Mesodermal cell (in vitro differentiated cells): Measurements from ENCODE around the gene RPL39.

Experiments used
- H3K27ac ChIP-seq: 2 replicates; pipeline ENCODE4 v1.7.0; 2013; ENCODE audit warnings: mild to moderate bottlenecking, low read depth, low read length, moderate library complexity; ENCODE audit not compliant: severe bottlenecking
- H3K36me3 ChIP-seq: 2 replicates; pipeline ENCODE4 v1.7.1; 2013; ENCODE audit warnings: mild to moderate bottlenecking, low read length, moderate library complexity; ENCODE audit not compliant: control insufficient read depth, insufficient read depth
- H3K4me1 ChIP-seq: one replicate; pipeline ENCODE4 v1.7.1; 2013; ENCODE audit warnings: mild to moderate bottlenecking, low read length; ENCODE audit not compliant: insufficient read depth, control insufficient read depth, poor library complexity, severe bottlenecking
- H3K4me3 ChIP-seq: 2 replicates; pipeline ENCODE4 v1.7.0; 2013; ENCODE audit warnings: low read length, control low read depth, mild to moderate bottlenecking; ENCODE audit not compliant: insufficient read depth, poor library complexity, severe bottlenecking; ENCODE audit errors: extremely low read depth
- H3K9me3 ChIP-seq: 2 replicates; pipeline ENCODE4 v1.7.1; 2013; ENCODE audit warnings: mild to moderate bottlenecking, low read length, moderate library complexity; ENCODE audit not compliant: control insufficient read depth
- WGBS, 2 experiments: methylation state at CpG; one replicate each; pipeline ENCODE4 v1.1.5; 2013; ENCODE audit warnings: missing lambda C conversion rate in 2 of 2; ENCODE audit not compliant: insufficient coverage in 2 of 2; 5-methylcytosine and 5-hydroxymethylcytosine counted together

RPL39 gene

GRCh38 chrX:119763181-119763580, 28.2 kb downstream of the RPL39 start:
- Histone ChIP-seq H3K36me3 (no peaks in the 10 kb centered on the region), H3K27ac (peak overlapping the region; percentile 41), H3K4me3 (no peak overlapping the region), H3K4me1 (no peaks in the 10 kb centered on the region), H3K9me3 (no peaks in the 10 kb centered on the region)
- WGBS, 2 experiments, result 37 to 39% methylated on average over 2 of the region's 7 CpGs

- Histone ChIP-seq H3K36me3 (no peaks in the 10 kb centered on the region), H3K27ac (no peak overlapping the region)
- 80% methylated on average over 1 of the region's 3 CpGs; no CpG with 5 or more reads in 1 of the 2 experiments for WGBS, 2 experiments
These were observed 28.7 kb downstream of the RPL39 start for GRCh38 chrX:119762718-119763117.

GRCh38 chrX:119760026-119760877, 31.2 kb downstream of the RPL39 start:
- Histone ChIP-seq H3K9me3 (no peaks in the 10 kb centered on the region), H3K4me3 (no peak overlapping the region), H3K4me1 (peaks cover 4% of the 10 kb centered on the region), H3K36me3 (no peaks in the 10 kb centered on the region), H3K27ac (no peak overlapping the region)
- no CpG with 5 or more reads among the region's 18 CpGs for WGBS, 2 experiments

More at GRCh38 chrX:119762718-119763117, 28.7 kb downstream of the RPL39 start:
- no peaks in the 10 kb centered on the region for H3K4me1 ChIP-seq
- H3K9me3 ChIP-seq, result no peaks in the 10 kb centered on the region
- no peak overlapping the region for H3K4me3 ChIP-seq

- H3K9me3 ChIP-seq, result no peaks in the 10 kb centered on the region
- WGBS, 2 experiments, result 26 to 46% methylated on average over 9 to 19 of the region's 44 CpGs
- no peaks in the 10 kb centered on the region for H3K36me3 ChIP-seq
- no peak overlapping the region for H3K27ac ChIP-seq
- peaks cover 4% of the 10 kb centered on the region for H3K4me1 ChIP-seq
- peak overlapping the region; percentile 38 for H3K4me3 ChIP-seq
These were observed 32.1 kb downstream of the RPL39 start for GRCh38 chrX:119759248-119759766.

GRCh38 chrX:119758731-119759247, 32.6 kb downstream of the RPL39 start:
- Histone ChIP-seq H3K4me1 (peaks cover 4% of the 10 kb centered on the region), H3K27ac (no peak overlapping the region), H3K9me3 (no peaks in the 10 kb centered on the region), H3K36me3 (no peaks in the 10 kb centered on the region), H3K4me3 (peak overlapping the region; percentile 38)
- WGBS, 2 experiments, result 1 to 3% methylated on average over 19 to 29 of the region's 54 CpGs

GRCh38 chrX:119757979-119758730, 33.3 kb downstream of the RPL39 start, which contains the start of gene SOWAHD:
SOWAHD (plus strand) TSS chrX:119758588; CDS start chrX:119758668, 80 bp downstream.
- H3K4me1 ChIP-seq, result peaks cover 4% of the 10 kb centered on the region
- 0% methylated on average over 1 to 7 of the region's 59 CpGs for WGBS, 2 experiments
- H3K4me3 ChIP-seq, result peak within 1 kb of the TSS; percentile 38
- no peak within 1 kb of the TSS for H3K27ac ChIP-seq
- H3K36me3 ChIP-seq, result no peaks in the 10 kb centered on the region
- no peaks in the 10 kb centered on the region for H3K9me3 ChIP-seq

GRCh38 chrX:119757646-119757978, 33.8 kb downstream of the RPL39 start:
- H3K9me3 ChIP-seq, result no peaks in the 10 kb centered on the region
- no peaks in the 10 kb centered on the region for H3K36me3 ChIP-seq
- H3K4me1 ChIP-seq, result peaks cover 4% of the 10 kb centered on the region
- peak overlapping the region; percentile 38 for H3K4me3 ChIP-seq
- WGBS, 2 experiments, result 0% methylated on average over 1 to 4 of the region's 12 CpGs
- no peak overlapping the region for H3K27ac ChIP-seq

GRCh38 chrX:119756926-119757635, 34.3 kb downstream of the RPL39 start:
- Histone ChIP-seq H3K9me3 (no peaks in the 10 kb centered on the region), H3K36me3 (no peaks in the 10 kb centered on the region), H3K4me1 (peaks cover 4% of the 10 kb centered on the region), H3K4me3 (no peak overlapping the region), H3K27ac (no peak overlapping the region)
- WGBS, 2 experiments, result 72% methylated on average over 3 of the region's 10 CpGs; no CpG with 5 or more reads in 1 of the 2 experiments

- no peak overlapping the region for H3K27ac ChIP-seq
- H3K9me3 ChIP-seq, result no peaks in the 10 kb centered on the region
These were observed 35.4 kb downstream of the RPL39 start for GRCh38 chrX:119755981-119756533.

More at GRCh38 chrX:119755981-119756533, 35.4 kb downstream of the RPL39 start:
- Histone ChIP-seq H3K4me1 (peaks cover 4% of the 10 kb centered on the region), H3K4me3 (no peak overlapping the region), H3K36me3 (no peaks in the 10 kb centered on the region)
- 61 to 71% methylated on average over 3 to 4 of the region's 7 CpGs for WGBS, 2 experiments
